Neural cell (in vitro differentiated cells): ENCODE results near the gene IFTAP. TPM values are rescaled to one million over a fixed set of nuclear protein-coding genes. Genes with fewer than 3 reads are reported as not detected.
A peak's percentile ranks its signal among the peaks of the same experiment; 100 is the strongest.

Experiments used
- H2AFZ ChIP-seq: fragments of 200-600, 300-800 bp; sonication (generic), shearing (Covaris generic); 2 replicates; pipeline ENCODE4 v1.6.0; 2014; ENCODE audit warnings: low read depth, mild to moderate bottlenecking, antibody characterized with exemption, low read length, moderate library complexity
- H3F3A ChIP-seq: fragments of 200-600 bp; shearing (Covaris generic); 2 replicates; pipeline ENCODE4 v1.6.1; 2016; ENCODE audit warnings: mild to moderate bottlenecking, moderate library complexity, mixed read lengths, antibody characterized with exemption, low read length; ENCODE audit not compliant: insufficient read depth, poor library complexity, severe bottlenecking
- H3K27ac ChIP-seq: fragments of 200-600, 300-800 bp; sonication (generic), shearing (Covaris generic); 2 replicates; pipeline ENCODE4 v1.5.1; 2014; ENCODE audit warnings: mild to moderate bottlenecking, low read length, moderate library complexity
- H3K27me3 ChIP-seq: fragments of 300-800, 200-600 bp; sonication (generic), shearing (Covaris generic); 2 replicates; pipeline ENCODE4 v1.6.0; 2014; ENCODE audit warnings: mild to moderate bottlenecking, low read depth, low read length, moderate library complexity; ENCODE audit not compliant: insufficient read depth
- H3K36me3 ChIP-seq: fragments of 300-800, 200-600 bp; sonication (generic), shearing (Covaris generic); 2 replicates; pipeline ENCODE4 v1.5.1; 2014; ENCODE audit warnings: mild to moderate bottlenecking, antibody characterized with exemption, low read length, moderate library complexity; ENCODE audit not compliant: insufficient read depth
- H3K4me2 ChIP-seq: fragments of 300-800, 200-600 bp; sonication (generic), shearing (Covaris generic); 2 replicates; pipeline ENCODE4 v1.6.0; 2014; ENCODE audit warnings: mild to moderate bottlenecking, low read length
- H3K4me3 ChIP-seq: fragments of 300-800, 200-600 bp; sonication (generic), shearing (Covaris generic); 2 replicates; pipeline ENCODE4 v1.5.1; 2014; ENCODE audit warnings: mild to moderate bottlenecking, low read length, moderate library complexity
- H3K79me2 ChIP-seq: fragments of 200-600 bp; shearing (Covaris generic); replicated peaks from 2 replicates; pipeline ENCODE4 v1.6.0; 2014; ENCODE audit warnings: mild to moderate bottlenecking, low read length, moderate library complexity; ENCODE audit not compliant: insufficient read depth
- H3K9ac ChIP-seq: fragments of 300-800, 200-600 bp; sonication (generic), shearing (Covaris generic); 2 replicates; pipeline ENCODE4 v1.6.1; 2016; ENCODE audit warnings: mild to moderate bottlenecking, low read length, mixed read lengths
- H3K9me2 ChIP-seq: fragments of 200-600 bp; shearing (Covaris generic); 2 replicates; pipeline ENCODE4 v1.6.1; 2016; ENCODE audit warnings: mild to moderate bottlenecking, low read length, mixed read lengths; ENCODE audit not compliant: insufficient read depth
- H3K9me3 ChIP-seq: fragments of 200-600, 300-800 bp; sonication (generic), shearing (Covaris generic); 2 replicates; pipeline ENCODE4 v1.6.1; 2016; ENCODE audit warnings: mild to moderate bottlenecking, mixed run types, low read length, moderate library complexity, mixed read lengths
- H4K20me1 ChIP-seq: fragments of 200-600 bp; shearing (Covaris generic); 2 replicates; pipeline ENCODE4 v1.6.1; 2016; ENCODE audit warnings: mild to moderate bottlenecking, mixed run types; ENCODE audit not compliant: insufficient read depth
- CTCF ChIP-seq: fragments of 450-650 bp; IDR thresholded peaks from 2 replicates; pipeline ENCODE4 v1.5.1; 2014; ENCODE audit warnings: antibody characterized with exemption, mild to moderate bottlenecking, moderate library complexity; ENCODE audit not compliant: poor library complexity, severe bottlenecking
- EP300 ChIP-seq: fragments of 450-650 bp; conservative IDR thresholded peaks from 2 replicates; pipeline ENCODE4 v1.6.1; 2014; ENCODE audit warnings: antibody characterized with exemption, mild to moderate bottlenecking, moderate library complexity; ENCODE audit not compliant: poor library complexity, severe bottlenecking
- EZH2 ChIP-seq: fragments of 200-600, 300-800 bp; shearing (Covaris generic), sonication (generic); IDR thresholded peaks from 2 replicates; pipeline ENCODE4 v1.6.1; 2014; ENCODE audit warnings: antibody characterized with exemption, low read length, borderline replicate concordance, mild to moderate bottlenecking; ENCODE audit not compliant: insufficient read depth, poor library complexity, severe bottlenecking
- MXI1 ChIP-seq: fragments of 450-650 bp; conservative IDR thresholded peaks from 2 replicates; pipeline ENCODE4 v1.6.1; 2014; ENCODE audit warnings: antibody characterized with exemption, mild to moderate bottlenecking; ENCODE audit not compliant: poor library complexity, severe bottlenecking
- POLR2AphosphoS5 ChIP-seq: IDR thresholded peaks from 2 replicates; pipeline ENCODE4 v1.6.1; 2012
- RAD21 ChIP-seq: fragments of 450-650 bp; conservative IDR thresholded peaks from 2 replicates; pipeline ENCODE4 v1.6.1; 2014; ENCODE audit warnings: antibody characterized with exemption, mild to moderate bottlenecking, moderate library complexity
- REST ChIP-seq: IDR thresholded peaks from 2 replicates; pipeline ENCODE4 v1.6.1; 2012; ENCODE audit warnings: borderline replicate concordance
- SMC3 ChIP-seq: fragments of 450-650 bp; conservative IDR thresholded peaks from 2 replicates; pipeline ENCODE4 v1.6.1; 2014; ENCODE audit warnings: antibody characterized with exemption, mild to moderate bottlenecking, moderate library complexity; ENCODE audit not compliant: poor library complexity
- TAF1 ChIP-seq: IDR thresholded peaks from 2 replicates; pipeline ENCODE4 v1.6.1; 2012; ENCODE audit warnings: low read depth
- polyA plus RNA-seq: library from polyadenylated mRNA; depleted of rRNA; stranded (reverse); fragments of >200 nt; gene quantifications from 2 replicates; pipeline ENCODE4 v1.2.3, GENCODE V29; 2014

The IFTAP gene
- polyA plus RNA-seq, 1 donor from 2014 or later = 71.9 TPM

- H3K36me3 ChIP-seq = no peaks in the 10 kb centered on the region
These were observed 28.3 kb downstream of the IFTAP start for GRCh38 chr11:36622431-36623136.

GRCh38 chr11:36623494-36623893, 29.2 kb downstream of the IFTAP start:
- Histone ChIP-seq H4K20me1 (no peaks in the 10 kb centered on the region), H3K9me2 (no peaks in the 10 kb centered on the region), H3K27ac (no peak overlapping the region), H3K9ac (no peak overlapping the region), H3K4me2 (no peak overlapping the region), H2AFZ (no peak overlapping the region), H3K27me3 (no peaks in the 10 kb centered on the region), H3K36me3 (no peaks in the 10 kb centered on the region), H3K9me3 (no peaks in the 10 kb centered on the region), H3K79me2 (no peaks in the 10 kb centered on the region), H3K4me3 (no peak overlapping the region), H3F3A (no peaks in the 10 kb centered on the region)
- TF ChIP-seq CTCF (no peak), POLR2AphosphoS5 (no peak), RAD21 (no peak), TAF1 (no peak), SMC3 (no peak), MXI1 (no peak), EP300 (no peak), EZH2 (no peak), REST (no peak)

More at GRCh38 chr11:36622431-36623136, 28.3 kb downstream of the IFTAP start:
- Histone ChIP-seq H3K27ac (no peak overlapping the region), H3K9me2 (no peaks in the 10 kb centered on the region), H3K9me3 (no peaks in the 10 kb centered on the region), H3K27me3 (no peaks in the 10 kb centered on the region), H3F3A (no peaks in the 10 kb centered on the region), H3K4me3 (no peak overlapping the region), H4K20me1 (no peaks in the 10 kb centered on the region), H3K9ac (no peak overlapping the region), H3K4me2 (no peak overlapping the region), H2AFZ (no peak overlapping the region), H3K79me2 (no peaks in the 10 kb centered on the region)
- TF ChIP-seq SMC3 = peak; percentile 67
- TF ChIP-seq POLR2AphosphoS5 = no peak
- peak; percentile 61 for TF ChIP-seq CTCF
- TF ChIP-seq RAD21 = peak; percentile 70
- no peak for TF ChIP-seq EZH2
